Measurements from ENCODE around the gene AAK1. TPM values are rescaled to one million over a fixed set of nuclear protein-coding genes. Genes with fewer than 3 reads are reported as not detected.

The AAK1 gene
- total RNA-seq, 4 donors from 2014 or later, result 44.3 to 85.0 (median 60.3) TPM

GRCh38 chr2:69518841-69519240, 124.7 kb downstream of the AAK1 start:
- H3K9me3 ChIP-seq, result no peaks in the 10 kb centered on the region
- no peaks in the 10 kb centered on the region for H3K27me3 ChIP-seq
- H3K36me3 ChIP-seq, result peaks cover 0 to 60% (median 0%) of the 10 kb centered on the region in 3 donors
- DNase-seq, result peak in 1 of 3 donors; percentile 46
- no peak overlapping the region for H3K27ac ChIP-seq
- TF ChIP-seq CTCF (IDR thresholded peaks at IDR 0.05) (no peak), POLR2A (IDR thresholded peaks at IDR 0.05) (no peak)
- H3K4me1 ChIP-seq, result no peaks in the 10 kb centered on the region
- no peak overlapping the region for H3K4me3 ChIP-seq

GRCh38 chr2:69517410-69517809, 126.1 kb downstream of the AAK1 start:
- H3K9me3 ChIP-seq, result no peaks in the 10 kb centered on the region
- no peak for DNase-seq
- peaks cover 0 to 71% (median 0%) of the 10 kb centered on the region in 3 donors for H3K36me3 ChIP-seq
- TF ChIP-seq CTCF (IDR thresholded peaks at IDR 0.05), result no peak
- no peak for TF ChIP-seq POLR2A (IDR thresholded peaks at IDR 0.05)
- no peaks in the 10 kb centered on the region for H3K4me1 ChIP-seq
- H3K4me3 ChIP-seq, result no peak overlapping the region
- H3K27ac ChIP-seq, result no peak overlapping the region
- H3K27me3 ChIP-seq, result no peaks in the 10 kb centered on the region

- H3K27me3 ChIP-seq, result no peaks in the 10 kb centered on the region
- H3K36me3 ChIP-seq, result peaks cover 0 to 77% (median 0%) of the 10 kb centered on the region in 3 donors
- H3K9me3 ChIP-seq, result no peaks in the 10 kb centered on the region
- no peak for DNase-seq
- H3K4me3 ChIP-seq, result no peak overlapping the region
- H3K27ac ChIP-seq, result no peak overlapping the region
- TF ChIP-seq CTCF (IDR thresholded peaks at IDR 0.05) (no peak), POLR2A (IDR thresholded peaks at IDR 0.05) (no peak)
- H3K4me1 ChIP-seq, result no peaks in the 10 kb centered on the region
Measured at GRCh38 chr2:69514819-69515218, 128.7 kb downstream of the AAK1 start.

GRCh38 chr2:69514406-69514805, 129.1 kb downstream of the AAK1 start:
- no peaks in the 10 kb centered on the region for H3K27me3 ChIP-seq
- TF ChIP-seq CTCF (IDR thresholded peaks at IDR 0.05) (no peak), POLR2A (IDR thresholded peaks at IDR 0.05) (no peak)
- peaks cover 0 to 77% (median 0%) of the 10 kb centered on the region in 3 donors for H3K36me3 ChIP-seq
- DNase-seq, result no peak
- no peak overlapping the region for H3K4me3 ChIP-seq
- no peak overlapping the region for H3K27ac ChIP-seq
- no peaks in the 10 kb centered on the region for H3K4me1 ChIP-seq
- no peaks in the 10 kb centered on the region for H3K9me3 ChIP-seq

GRCh38 chr2:69512446-69512845, 131.1 kb downstream of the AAK1 start:
- Histone ChIP-seq H3K27me3 (no peaks in the 10 kb centered on the region), H3K4me3 (no peak overlapping the region), H3K27ac (no peak overlapping the region), H3K36me3 (peaks cover 0 to 80% (median 0%) of the 10 kb centered on the region in 3 donors), H3K9me3 (no peaks in the 10 kb centered on the region), H3K4me1 (peaks cover 0 to 5% (median 0%) of the 10 kb centered on the region in 4 donors)
- TF ChIP-seq CTCF (IDR thresholded peaks at IDR 0.05), result no peak
- no peak for TF ChIP-seq POLR2A (IDR thresholded peaks at IDR 0.05)
- DNase-seq, result no peak

- no peak for TF ChIP-seq CTCF (IDR thresholded peaks at IDR 0.05)
- no peak for TF ChIP-seq POLR2A (IDR thresholded peaks at IDR 0.05)
- no peaks in the 10 kb centered on the region for H3K9me3 ChIP-seq
- no peaks in the 10 kb centered on the region for H3K27me3 ChIP-seq
- H3K4me3 ChIP-seq, result no peak overlapping the region
- H3K4me1 ChIP-seq, result peaks cover 0 to 5% (median 0%) of the 10 kb centered on the region in 4 donors
- no peak for DNase-seq
- H3K27ac ChIP-seq, result no peak overlapping the region
- H3K36me3 ChIP-seq, result peaks cover 0 to 88% (median 0%) of the 10 kb centered on the region in 3 donors
Measured at GRCh38 chr2:69510204-69510603, 133.3 kb downstream of the AAK1 start.
